Amniotic stem cell (primary cell): ENCODE measurements around the gene PHF19.
A peak's percentile ranks its signal among the peaks of the same experiment; 100 is the strongest.

Experiments used
- DNase-seq: peaks from one replicate; lab custom pipeline; 2025; lab: John Stamatoyannopoulos, UW

The PHF19 gene

GRCh38 chr9:120891884-120892747 lies 15.1 kb upstream of the PHF19 start:
- no peak for DNase-seq

GRCh38 chr9:120891245-120891883 lies 14.4 kb upstream of the PHF19 start:
- DNase-seq, result no peak

- no peak for DNase-seq
These were observed 13.6 kb upstream of the PHF19 start for GRCh38 chr9:120890320-120891244.

- DNase-seq, result no peak
These were observed 12.8 kb upstream of the PHF19 start for GRCh38 chr9:120889606-120890271.

GRCh38 chr9:120888626-120889025 lies 11.6 kb upstream of the PHF19 start:
- DNase-seq, result no peak

GRCh38 chr9:120886490-120886967 lies 9.5 kb upstream of the PHF19 start:
- no peak for DNase-seq

- DNase-seq, result no peak
These were observed 9.0 kb upstream of the PHF19 start for GRCh38 chr9:120885958-120886357.

GRCh38 chr9:120885457-120885856 lies 8.5 kb upstream of the PHF19 start:
- no peak for DNase-seq

GRCh38 chr9:120883608-120883996 lies 6.6 kb upstream of the PHF19 start:
- no peak for DNase-seq

DNA sequence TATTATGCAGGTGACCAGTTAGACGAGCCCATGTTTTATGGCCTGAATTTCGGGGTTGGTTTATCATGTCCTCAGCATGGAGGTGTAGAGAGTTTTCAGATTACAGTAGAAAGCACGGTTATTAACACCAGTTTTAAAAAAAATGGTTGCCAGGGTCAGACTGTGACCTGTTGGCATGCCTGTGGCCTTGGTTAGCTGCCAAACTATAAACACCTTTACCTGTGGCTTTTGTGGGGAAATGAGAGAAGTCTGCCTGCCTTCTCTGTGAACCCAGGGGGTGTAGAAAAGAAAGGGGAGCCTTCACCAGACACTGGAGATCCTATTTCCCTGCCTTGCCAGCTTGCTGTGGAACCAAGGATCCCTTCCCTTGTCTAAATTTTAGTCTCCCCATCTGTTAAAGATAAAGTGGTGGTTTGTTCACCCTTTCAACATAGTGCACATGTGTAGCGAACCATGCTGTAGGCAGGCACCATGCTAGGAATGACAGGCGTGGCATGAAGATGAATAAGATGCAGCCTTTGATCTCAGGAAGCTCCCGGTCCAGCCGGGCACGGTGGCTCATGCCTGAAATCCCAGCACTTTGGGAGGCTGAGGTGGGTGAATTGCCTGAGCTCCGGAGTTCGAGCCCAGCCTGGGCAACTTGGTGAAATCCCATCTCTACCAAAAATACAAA lies 6.1 kb upstream of the PHF19 start:
- no peak for DNase-seq

GRCh38 chr9:120879446-120879845 lies 2.5 kb upstream of the PHF19 start:
- no peak for DNase-seq

DNA sequence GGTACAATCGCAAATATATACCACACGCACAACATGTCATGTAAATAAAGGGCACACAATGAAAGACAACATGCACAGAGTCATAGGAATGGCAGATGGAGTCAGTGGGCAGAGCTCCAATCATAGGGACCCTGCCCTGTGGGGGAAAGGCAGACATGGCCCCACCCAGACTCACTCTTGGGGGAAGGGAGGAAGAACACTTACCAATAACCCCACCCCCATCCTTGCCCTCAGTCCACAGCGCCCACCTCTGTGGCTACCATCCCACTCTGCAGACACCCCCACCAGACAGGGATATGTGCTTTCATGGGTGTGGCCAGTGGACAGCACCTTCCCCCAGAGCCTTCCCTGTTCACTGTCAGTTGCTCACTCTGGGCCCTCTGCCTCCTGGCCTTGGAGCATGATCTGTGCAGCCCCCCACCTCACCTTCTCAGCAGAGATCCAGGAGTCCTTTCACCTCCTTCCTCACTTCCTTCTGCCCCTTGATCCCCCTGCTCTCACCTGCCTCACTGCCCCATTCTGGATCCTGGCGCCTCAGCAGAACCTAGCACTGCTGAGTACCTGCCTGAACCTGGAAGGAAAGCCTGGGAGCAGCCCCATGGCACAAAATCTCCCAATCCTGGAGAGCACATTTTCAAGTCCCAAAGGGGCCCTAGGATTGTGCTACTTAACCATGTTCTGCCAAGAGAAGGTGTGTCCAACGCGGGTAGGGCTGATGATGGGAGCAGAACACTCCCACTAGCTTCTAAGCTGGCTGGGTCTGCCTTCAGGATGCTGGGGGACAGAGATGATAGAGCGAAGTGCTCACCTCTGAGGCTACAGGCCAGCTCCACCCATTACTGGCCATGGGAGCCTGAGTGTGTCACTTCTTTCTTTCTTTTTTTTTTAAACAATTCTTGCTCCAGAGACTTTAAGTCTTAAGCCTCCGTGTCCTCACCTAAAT lies 1.5 kb upstream of the PHF19 start:
- DNase-seq, result no peak

GRCh38 chr9:120877276-120878034 lies 467 bp upstream of the PHF19 start:
- no peak for DNase-seq

DNA sequence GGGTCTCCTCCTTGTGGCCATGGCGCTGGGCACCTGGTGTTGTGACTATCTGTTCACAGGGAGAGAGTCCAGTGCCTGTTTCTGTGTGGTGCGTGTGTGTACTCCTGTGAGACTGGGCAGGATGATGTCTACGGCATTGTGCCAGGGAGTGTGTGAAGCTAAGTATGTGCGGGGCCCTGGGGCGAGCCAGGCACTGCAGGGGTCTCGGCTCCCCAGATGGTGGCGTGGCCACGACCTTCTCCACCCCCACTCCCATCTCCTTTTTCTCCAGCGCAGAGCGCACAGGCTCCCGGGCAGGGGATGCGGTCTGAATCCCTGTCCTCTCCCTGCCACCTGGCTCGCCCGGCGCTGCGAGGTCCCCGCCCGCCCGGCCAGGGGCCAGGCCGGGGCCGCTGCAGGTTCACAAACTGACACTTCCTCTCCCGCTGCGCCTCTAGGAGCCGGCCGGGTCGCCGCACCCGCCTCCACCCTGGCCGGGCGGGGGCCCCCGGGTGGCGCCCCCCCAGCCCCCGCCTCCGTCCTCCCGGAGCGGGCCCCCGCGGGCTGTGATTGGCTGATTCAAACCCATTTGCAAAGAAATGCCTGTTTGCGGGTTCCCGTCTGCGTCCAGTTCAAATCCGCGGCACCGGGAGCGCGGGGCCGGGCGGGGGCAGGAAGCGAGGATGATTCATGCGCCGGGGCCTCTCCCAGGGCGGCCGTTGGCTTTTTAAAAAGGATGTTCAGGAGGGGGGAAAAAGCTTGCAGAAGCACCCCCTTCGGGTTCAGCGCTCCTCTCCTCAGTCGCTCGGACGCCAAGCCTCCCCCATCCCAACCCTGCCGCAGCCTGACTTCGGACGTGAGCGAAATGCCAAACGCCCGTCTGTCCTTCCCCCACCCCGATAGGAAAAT lies 790 bp downstream of the PHF19 start:
- DNase-seq, result peak; percentile 62

DNA sequence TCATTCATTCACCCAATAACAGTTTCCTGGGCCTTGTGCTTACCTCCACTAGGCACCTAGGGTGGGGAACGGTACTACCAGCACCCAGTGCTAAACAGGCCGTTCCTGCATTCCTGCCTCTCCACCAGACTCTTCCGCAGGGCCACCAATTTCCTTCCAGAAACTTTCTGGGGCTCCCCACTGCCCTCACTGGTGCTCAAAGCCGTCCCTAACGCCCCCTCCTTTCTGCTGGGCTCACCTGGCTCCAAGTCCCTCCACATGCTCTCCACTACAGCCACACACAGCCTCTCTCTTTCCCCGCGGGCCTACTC lies 1.4 kb downstream of the PHF19 start:
- DNase-seq, result no peak

- no peak for DNase-seq
These were observed 1.8 kb downstream of the PHF19 start for GRCh38 chr9:120875195-120875565.

DNA sequence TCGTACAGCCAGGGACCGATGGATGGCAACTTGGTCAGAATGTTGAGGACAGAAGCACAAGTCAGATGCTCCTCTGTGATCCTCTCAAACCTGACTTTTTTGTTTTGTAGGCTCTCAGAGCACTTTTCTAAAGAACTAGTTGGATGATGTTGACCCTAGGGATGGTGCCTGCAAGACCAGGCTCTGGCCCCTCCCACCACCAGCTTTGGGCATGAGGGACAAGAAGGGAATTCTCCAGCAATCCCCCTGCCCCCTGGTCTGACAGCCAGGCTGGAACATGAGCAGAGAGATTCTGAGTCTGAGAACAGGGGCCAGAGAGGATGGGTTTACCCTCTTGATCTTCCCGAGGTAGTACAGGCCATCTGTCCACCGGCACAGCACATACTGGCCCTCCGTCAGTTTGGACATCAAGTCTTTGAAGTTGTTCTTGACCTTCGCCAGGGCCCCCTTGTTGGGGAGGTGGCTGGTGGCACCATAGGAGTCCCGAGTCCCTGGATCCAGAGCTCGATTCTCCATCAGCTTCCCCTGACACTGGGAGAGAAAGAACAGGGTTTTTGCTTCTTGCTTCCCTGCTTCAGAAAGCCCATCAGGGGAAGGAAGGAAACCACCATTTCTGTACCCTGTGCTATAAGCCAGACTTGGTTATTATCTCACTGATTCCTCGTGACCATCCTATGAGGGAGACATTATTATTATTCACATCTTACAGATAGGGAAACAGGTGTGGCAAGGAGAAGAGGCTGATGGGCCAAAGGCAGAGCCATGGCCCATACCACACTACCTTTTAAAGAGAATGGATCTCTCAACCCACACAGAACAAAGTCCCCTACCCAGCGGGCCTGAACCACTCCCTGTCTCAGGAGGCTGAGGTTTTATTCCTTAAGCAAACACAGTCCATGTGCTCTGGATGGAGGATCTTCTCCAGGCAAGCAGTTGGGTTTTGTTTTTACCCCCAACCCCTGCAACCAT lies 2.5 kb downstream of the PHF19 start:
- DNase-seq, result no peak
